ENCODE measurements around the gene PPP1R16B. TPM values are rescaled to one million over a fixed set of nuclear protein-coding genes. Genes with fewer than 3 reads are reported as not detected.
"Not testable (repeated sequence)": the region's sequence is repeated elsewhere in the genome, so short reads cannot be mapped to it uniquely, and the experiment has no call there.

The PPP1R16B gene
- total RNA-seq, 1 donor from 2014 or later, result 135 TPM

GRCh38 chr20:38843346-38843745, 37.8 kb downstream of the PPP1R16B start:
- DNase-seq (ENCODE audit: low read depth in 2 of 2), result no peak

DNA sequence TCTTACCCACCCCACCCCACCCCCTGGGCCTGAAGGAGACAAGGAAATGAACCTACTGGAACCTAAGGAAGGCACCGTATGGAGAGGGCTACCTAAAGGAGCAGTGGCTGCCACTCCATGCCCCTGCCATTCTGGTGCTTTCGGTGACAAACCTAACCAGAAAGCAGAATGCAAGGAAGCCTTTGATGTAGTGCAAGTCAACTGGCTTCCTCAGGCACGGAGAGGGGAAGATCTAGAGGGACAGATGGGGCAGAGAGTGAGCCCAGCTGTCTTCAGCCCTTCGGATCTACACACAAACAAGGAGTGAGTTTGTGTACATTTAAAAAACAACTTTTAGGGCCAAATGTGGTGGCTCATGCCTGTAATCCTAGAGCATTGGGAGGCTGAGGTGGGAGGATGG, 39.5 kb downstream of the PPP1R16B start:
- no peak for DNase-seq (ENCODE audit: low read depth in 2 of 2)

GRCh38 chr20:38847840-38848239, 42.3 kb downstream of the PPP1R16B start:
- DNase-seq (ENCODE audit: low read depth in 2 of 2), result no peak

DNA sequence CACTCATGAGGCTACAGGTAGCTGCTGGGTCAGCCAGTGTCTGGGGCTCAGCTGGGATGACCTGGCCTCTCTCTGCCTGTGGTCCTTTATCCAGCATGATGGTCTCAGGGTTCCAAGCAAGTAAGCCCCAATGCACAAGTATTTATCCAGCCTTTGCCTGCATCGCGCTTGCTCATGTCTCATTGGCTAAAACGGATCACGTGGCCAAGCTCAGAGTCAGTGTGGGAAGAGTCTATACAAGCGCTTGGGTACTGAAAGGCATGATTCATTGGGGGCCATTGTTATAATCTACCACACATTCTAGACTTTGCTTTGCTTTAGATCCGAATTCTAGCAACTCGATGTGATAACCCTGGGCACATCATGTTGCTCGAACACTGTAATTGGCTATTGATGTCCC, 48.3 kb downstream of the PPP1R16B start:
- DNase-seq (ENCODE audit: low read depth in 2 of 2), result no peak

DNA sequence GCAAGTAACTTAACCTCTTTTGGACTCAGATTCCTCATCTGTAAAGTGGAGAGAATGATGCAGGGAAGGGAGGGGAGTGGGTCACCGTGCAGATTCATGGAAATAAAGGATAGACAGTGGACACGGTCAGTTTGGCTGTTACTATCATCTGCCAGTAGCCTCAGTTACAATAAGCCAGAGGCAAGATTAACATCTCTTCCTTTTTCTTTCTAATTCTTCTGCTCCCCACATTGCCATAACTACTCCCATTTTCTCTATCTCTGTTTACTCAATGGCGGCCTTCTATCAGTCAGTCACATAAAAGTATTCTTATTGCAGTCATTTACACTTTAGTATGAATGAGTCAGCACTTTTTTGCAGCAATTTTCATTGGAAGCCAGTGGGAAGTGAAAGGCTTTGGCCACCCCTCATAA, 49.2 kb downstream of the PPP1R16B start:
- no peak for DNase-seq (ENCODE audit: low read depth in 2 of 2)

DNA sequence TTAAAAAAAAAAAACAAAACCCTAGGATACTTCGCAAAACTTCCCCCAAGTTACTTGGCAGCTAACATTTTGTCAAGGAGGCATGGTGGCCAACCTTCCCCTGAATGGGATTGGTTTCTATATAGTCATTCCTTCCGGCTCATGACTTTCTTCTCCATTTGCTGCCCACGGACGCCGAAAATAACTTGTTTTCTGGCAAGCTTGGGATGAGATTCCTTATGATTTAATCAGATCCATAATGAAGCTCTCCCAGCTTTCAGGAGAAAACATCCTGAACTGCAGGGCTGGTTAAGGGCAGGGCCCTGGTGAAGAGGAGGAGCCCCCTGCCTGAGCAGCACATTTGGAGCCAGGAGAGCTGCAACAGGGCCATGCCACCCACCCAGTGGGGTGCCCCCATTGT, 49.9 kb downstream of the PPP1R16B start:
- no peak for DNase-seq (ENCODE audit: low read depth in 2 of 2)

GRCh38 chr20:38856570-38856969, 51.1 kb downstream of the PPP1R16B start:
- DNase-seq (ENCODE audit: low read depth in 2 of 2), result no peak

GRCh38 chr20:38857703-38858102, 52.2 kb downstream of the PPP1R16B start:
- no peak for DNase-seq (ENCODE audit: low read depth in 2 of 2)

- no peak for DNase-seq (ENCODE audit: low read depth in 2 of 2)
These were observed 53.7 kb downstream of the PPP1R16B start for GRCh38 chr20:38859070-38859690.

DNA sequence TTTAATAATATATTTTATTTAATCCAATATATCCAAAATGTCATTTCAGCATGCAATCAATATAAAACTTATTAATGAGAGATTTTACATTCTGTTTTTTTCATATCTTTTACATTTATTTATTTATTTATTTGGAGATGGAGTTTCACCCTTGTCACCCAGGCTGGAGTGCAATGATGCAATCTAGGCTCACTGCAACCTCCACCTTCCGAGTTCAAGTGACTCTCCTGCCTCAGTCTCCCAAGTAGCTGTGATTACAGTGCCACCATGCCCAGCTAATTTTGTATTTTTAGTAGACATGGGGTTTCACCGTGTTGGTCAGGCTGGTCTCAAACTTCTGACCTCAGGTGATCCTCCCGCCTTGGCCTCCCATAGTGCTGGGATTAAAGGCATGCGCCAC, 54.4 kb downstream of the PPP1R16B start:
- DNase-seq (ENCODE audit: low read depth in 2 of 2), result not testable (repeated sequence)

DNA sequence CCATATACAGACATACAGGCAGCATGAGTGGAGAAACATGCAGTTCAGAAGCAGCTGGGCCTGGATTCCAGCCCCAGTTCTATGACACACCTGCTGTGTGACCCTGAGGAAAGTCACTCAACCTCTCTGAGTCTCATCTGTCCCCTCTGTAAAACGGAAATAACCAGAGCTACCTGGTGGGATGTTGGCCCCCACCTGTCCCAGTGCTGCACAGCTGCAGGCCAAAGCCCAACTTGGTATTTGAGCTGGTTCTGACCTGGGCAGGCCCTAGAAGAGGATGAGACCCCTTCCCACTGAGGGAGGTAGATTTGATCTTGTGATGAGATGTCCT, 55.5 kb downstream of the PPP1R16B start:
- DNase-seq (ENCODE audit: low read depth in 2 of 2), result no peak

GRCh38 chr20:38862226-38862625, 56.7 kb downstream of the PPP1R16B start:
- no peak for DNase-seq (ENCODE audit: low read depth in 2 of 2)

DNA sequence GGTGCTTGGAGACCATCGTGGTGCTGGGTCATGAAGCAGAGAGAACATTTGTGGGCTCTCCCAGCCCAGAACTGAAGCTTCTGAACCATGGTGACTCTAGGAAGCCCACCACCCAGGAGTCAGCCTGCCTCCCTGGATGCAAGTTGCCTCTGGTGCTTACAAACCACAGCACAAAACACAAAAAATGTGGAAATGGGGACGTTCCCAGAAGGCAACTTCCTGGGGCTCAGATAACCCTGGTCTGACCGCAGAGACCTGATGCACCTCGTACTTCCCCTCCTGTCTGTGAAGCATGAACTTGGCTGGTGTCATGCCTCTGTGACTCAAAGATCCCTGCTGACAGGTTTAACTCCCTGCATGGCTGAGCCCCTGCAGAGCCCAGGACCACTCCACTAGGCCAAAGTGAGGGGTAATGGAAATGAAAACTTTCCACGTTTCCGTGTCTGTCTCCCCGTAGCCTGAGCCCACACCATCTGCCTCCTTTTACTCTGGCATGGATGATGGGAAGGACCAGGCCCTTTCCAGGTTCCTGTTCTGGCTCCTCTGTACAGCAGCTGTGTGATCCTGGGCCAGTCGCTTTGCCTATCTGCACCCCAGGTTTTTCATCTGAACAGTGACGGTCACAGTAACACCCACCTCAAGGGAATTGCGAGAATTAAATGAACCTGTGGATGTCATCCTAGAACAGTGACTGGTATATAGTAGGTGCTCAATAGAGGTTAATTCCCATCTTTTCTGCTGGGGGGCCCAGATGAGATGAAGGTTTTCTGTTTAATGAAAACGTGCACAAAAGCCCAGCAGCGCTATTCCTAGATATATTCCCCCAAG, 57.7 kb downstream of the PPP1R16B start:
- DNase-seq (ENCODE audit: low read depth in 2 of 2), result peak; percentile 57 to 84

- no peak for DNase-seq (ENCODE audit: low read depth in 2 of 2)
These were observed 59.2 kb downstream of the PPP1R16B start for GRCh38 chr20:38864662-38865061.

DNA sequence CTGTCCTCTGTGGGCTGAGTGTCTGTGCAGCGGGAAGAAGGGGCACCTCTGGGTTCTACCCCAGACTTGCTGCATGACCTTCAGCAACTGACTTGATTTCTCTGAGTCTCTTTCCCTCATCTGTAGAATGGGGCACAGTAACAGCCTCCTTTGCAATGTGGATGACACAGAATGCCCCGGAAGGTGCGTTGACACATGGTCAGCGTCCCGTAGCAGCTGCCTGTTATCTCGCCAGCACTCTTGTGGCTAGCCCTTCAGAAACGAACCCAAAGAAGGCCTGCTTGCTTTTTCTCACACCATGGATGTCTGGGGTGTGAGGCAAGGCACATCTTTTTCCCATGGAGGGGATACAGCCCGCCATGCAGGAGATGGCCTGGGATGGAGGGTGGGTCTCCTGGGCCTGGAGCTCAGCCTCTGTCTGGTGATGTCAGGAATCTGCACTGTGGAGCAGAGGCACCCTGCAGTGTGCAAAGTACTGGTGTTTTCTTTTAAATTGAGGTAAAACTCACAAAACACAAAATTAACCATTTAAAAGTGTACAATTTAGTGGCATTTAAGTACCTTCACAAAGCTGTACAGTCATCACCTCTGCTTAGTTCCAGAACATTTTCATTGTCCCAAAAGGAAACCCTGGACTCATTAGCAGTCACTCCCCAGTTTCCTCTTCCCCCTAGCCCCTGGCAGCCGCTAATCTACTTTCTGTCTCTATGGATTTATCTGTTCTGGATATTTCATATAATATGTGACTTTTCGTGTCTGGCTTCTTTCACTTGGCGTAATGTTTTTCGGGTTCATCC, 61.0 kb downstream of the PPP1R16B start:
- DNase-seq (ENCODE audit: low read depth in 2 of 2), result peak; percentile 36 to 46

GRCh38 chr20:38867062-38867359, 61.5 kb downstream of the PPP1R16B start:
- no peak for DNase-seq (ENCODE audit: low read depth in 2 of 2)

GRCh38 chr20:38870733-38871559, 65.4 kb downstream of the PPP1R16B start:
- peak in 1 of 2 donors; percentile 68 for DNase-seq (ENCODE audit: low read depth in 2 of 2)

DNA sequence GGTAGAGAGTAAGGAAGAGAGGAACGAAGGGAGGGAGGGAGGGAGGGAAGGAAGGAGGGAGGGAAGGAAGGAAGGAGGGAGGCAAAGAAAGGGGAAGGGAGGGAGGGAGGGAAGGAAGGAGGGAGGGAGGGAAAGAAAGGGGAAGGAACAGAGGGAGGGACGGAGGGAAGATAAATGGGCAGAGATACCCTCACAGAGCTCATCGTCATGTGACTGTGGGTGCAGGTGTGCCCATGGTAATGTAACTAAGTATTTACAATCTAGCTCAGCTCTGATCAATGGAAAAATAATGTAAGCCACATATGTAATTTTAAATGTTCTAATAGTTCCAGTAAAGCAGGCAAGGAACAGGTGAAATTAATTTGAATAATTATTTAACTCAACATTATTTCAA, 66.1 kb downstream of the PPP1R16B start:
- DNase-seq (ENCODE audit: low read depth in 2 of 2), result no peak

- DNase-seq (ENCODE audit: low read depth in 2 of 2), result no peak
These were observed 66.5 kb downstream of the PPP1R16B start for GRCh38 chr20:38872036-38872435.

- no peak for DNase-seq (ENCODE audit: low read depth in 2 of 2)
These were observed 67.1 kb downstream of the PPP1R16B start for GRCh38 chr20:38872491-38873049.

DNA sequence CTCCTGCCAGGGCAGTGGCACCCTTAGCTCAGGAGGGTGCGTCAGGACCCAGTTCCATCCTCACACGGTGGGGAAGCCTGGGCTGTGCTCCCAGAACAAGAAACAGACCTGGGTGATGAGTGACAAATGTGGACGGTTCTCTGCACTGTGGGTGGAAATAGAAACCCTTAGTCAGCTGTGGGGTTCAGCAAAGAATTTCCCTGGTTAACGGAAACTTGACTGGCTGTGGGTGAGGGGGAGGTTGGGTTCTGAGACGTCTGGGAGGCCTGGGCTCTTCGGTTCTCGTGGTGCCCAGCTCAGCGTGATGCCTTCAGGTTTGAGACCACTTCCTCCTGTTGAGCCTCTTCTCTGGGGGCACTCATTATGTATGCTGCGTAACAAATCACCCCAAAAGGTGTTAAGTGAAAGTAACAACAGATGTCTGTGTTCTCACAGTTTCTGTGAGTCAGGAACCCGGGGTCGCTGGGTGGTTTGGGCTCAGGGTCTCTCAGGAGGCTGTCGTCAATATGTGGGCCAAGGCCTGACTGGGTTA, 67.6 kb downstream of the PPP1R16B start:
- no peak for DNase-seq (ENCODE audit: low read depth in 2 of 2)

Data from dermis microvascular lymphatic vessel endothelial cell (primary cell).